ENCODE data around the gene AIF1.

The AIF1 gene

GRCh38 chr6:31620586-31621319 lies 5.7 kb downstream of the AIF1 start, which contains the start of gene PRRC2A:
PRRC2A (plus strand) TSS chr6:31620715; CDS start chr6:31622790, 2,075 bp downstream.
- in situ Hi-C loops (cut with MboI; ENCODE audit: low sequenced_read_pairs), result no loop called here

GRCh38 chr6:31621320-31621939 lies 6.4 kb downstream of the AIF1 start:
- in situ Hi-C loops (cut with MboI; ENCODE audit: low sequenced_read_pairs), result no loop called here

DNA sequence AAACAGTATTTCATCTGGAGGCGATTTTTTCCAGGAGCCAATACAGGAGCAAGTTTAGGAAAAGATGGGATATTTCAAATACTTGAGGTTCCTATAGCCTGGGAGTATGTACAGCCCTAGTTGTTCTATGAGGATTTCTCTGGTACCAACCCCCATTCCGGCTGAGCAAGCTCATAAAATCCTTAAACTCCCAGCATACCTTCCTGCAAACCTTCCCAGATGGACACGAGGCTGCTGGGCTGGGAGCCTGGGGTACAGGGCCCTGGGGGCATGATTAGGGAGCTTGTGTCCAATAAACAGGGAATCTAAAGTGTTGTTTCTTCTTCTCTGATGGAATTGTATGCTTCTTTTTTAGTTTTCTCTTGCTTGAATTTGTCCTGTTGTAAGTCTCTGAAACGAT lies 7.0 kb downstream of the AIF1 start:
- in situ Hi-C loops (cut with MboI; ENCODE audit: low sequenced_read_pairs), result no loop called here

DNA sequence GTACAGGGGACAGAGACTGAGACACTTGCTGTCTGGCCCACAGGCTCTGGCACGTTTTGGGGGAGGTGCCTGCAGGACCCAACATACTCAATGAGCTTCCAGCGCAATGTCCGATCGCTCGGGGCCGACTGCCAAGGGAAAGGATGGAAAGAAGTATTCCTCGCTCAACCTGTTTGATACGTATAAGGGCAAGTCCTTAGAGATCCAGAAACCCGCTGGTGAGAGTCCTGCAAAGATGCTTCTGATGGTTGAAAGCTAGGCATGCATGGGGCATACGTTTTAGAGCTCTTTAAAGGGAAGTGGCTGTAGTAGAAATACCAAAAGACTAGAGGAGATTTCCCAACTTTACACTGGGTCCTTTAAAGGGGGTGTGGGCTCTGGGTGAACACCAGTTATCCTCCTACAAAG lies 7.7 kb downstream of the AIF1 start:
- in situ Hi-C loops (cut with MboI; ENCODE audit: low sequenced_read_pairs), result no loop called here

- in situ Hi-C loops (cut with MboI; ENCODE audit: low sequenced_read_pairs), result no loop called here
Observed at GRCh38 chr6:31624070-31624469, 9.0 kb downstream of the AIF1 start.

- in situ Hi-C loops (cut with MboI; ENCODE audit: low sequenced_read_pairs), result no loop called here
Observed at GRCh38 chr6:31626952-31627351, 11.9 kb downstream of the AIF1 start.

DNA sequence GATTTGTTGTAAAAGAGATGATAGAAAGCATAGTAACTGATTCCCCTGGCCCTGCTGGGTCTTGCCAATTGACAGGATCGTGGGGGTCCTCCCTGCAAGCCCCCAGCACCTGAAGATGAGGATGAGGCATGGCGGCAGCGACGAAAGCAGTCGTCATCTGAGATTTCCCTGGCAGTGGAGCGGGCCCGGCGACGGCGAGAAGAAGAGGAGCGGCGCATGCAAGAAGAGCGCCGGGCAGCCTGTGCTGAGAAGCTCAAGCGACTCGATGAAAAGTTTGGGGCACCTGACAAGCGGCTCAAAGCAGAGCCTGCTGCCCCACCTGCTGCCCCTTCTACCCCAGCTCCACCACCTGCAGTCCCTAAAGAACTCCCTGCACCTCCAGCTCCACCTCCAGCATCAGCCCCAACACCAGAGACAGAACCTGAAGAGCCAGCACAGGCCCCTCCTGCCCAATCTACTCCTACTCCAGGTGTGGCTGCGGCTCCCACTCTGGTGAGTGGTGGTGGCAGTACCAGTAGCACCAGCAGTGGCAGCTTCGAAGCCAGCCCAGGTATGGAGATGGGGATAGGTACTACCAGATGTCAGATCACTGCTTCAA lies 12.8 kb downstream of the AIF1 start:
- in situ Hi-C loops (cut with MboI; ENCODE audit: low sequenced_read_pairs), result no loop called here

DNA sequence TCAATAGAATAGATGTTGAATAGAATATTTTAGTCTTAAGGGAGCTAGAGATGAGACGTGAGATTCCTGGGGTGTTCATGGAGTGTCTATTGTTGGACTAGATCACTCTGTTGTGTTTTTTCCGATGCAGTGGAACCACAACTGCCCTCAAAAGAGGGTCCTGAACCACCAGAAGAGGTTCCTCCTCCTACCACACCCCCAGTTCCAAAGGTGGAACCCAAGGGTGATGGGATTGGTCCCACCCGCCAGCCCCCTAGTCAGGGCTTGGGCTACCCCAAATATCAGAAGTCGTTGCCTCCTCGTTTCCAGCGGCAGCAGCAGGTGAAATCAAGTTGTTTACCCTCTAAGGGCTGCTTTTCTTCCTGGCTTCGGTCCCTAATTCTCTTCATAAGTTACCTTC lies 14.0 kb downstream of the AIF1 start:
- in situ Hi-C loops (cut with MboI; ENCODE audit: low sequenced_read_pairs), result no loop called here

GRCh38 chr6:31630177-31630934 lies 15.3 kb downstream of the AIF1 start:
- in situ Hi-C loops (cut with MboI; ENCODE audit: low sequenced_read_pairs), result no loop called here

DNA sequence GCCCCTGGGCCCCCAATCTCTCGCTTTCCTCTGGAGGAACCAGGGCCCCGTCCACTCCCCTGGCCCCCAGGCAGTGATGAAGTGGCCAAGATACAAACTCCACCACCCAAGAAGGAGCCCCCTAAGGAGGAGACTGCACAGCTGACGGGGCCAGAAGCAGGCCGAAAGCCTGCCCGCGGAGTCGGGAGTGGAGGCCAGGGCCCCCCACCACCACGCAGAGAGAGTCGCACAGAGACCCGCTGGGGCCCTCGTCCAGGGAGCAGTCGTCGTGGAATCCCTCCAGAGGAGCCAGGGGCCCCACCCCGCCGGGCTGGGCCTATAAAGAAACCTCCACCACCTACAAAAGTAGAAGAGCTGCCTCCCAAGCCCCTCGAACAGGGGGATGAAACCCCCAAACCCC lies 16.2 kb downstream of the AIF1 start:
- in situ Hi-C loops (cut with MboI; ENCODE audit: low sequenced_read_pairs), result no loop called here

GRCh38 chr6:31631681-31632278 lies 16.7 kb downstream of the AIF1 start:
- in situ Hi-C loops (cut with MboI; ENCODE audit: low sequenced_read_pairs), result no loop called here

- in situ Hi-C loops (cut with MboI; ENCODE audit: low sequenced_read_pairs), result no loop called here
Observed at GRCh38 chr6:31632279-31632946, 17.4 kb downstream of the AIF1 start.

GRCh38 chr6:31633447-31633846 lies 18.4 kb downstream of the AIF1 start:
- in situ Hi-C loops (cut with MboI; ENCODE audit: low sequenced_read_pairs), result no loop called here

DNA sequence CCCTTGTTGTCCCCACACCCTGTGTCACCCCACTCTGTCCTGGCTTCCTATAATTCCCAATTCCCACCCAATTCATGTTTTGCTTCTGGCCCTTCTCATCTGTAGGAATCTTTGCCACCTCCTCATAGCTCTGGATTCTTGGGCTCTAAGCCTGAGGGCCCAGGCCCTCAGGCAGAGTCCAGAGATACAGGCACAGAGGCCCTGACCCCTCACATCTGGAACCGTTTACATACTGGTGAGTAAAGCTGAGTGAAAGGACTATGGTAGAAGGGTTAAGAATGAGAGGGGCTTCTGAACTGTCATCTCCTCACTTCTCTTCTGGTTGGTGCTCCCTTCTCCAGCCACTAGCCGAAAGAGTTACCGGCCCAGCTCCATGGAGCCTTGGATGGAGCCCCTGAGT lies 19.1 kb downstream of the AIF1 start:
- in situ Hi-C loops (cut with MboI; ENCODE audit: low sequenced_read_pairs), result no loop called here

GRCh38 chr6:31634969-31635575 lies 20.0 kb downstream of the AIF1 start:
- in situ Hi-C loops (cut with MboI; ENCODE audit: low sequenced_read_pairs), result no loop called here

GRCh38 chr6:31636698-31637596 lies 21.9 kb downstream of the AIF1 start:
- in situ Hi-C loops (cut with MboI; ENCODE audit: low sequenced_read_pairs), result no loop called here

- in situ Hi-C loops (cut with MboI; ENCODE audit: low sequenced_read_pairs), result no loop called here
Observed at GRCh38 chr6:31639043-31639442, 24.0 kb downstream of the AIF1 start.

DNA sequence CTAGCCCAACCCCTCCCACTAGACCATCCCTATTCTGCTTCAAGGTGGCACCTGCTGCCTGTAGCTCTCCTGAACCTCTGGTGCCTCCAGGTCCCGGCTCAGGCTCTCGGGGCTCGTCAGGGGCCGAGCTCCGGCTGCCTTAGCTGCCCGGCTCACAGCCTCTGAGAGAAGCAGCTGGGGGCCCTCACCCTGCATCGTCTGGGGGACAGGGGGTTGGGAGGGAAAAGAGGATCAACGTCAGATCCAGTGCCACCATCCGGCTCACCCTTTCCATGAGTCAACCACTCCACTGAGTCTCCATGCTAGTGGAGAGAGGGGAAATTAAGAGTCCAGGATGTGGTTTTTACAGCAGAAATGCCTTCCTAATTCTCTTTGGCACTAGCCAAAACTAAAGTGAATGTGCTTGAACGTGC lies 24.4 kb downstream of the AIF1 start:
- in situ Hi-C loops (cut with MboI; ENCODE audit: low sequenced_read_pairs), result no loop called here

DNA sequence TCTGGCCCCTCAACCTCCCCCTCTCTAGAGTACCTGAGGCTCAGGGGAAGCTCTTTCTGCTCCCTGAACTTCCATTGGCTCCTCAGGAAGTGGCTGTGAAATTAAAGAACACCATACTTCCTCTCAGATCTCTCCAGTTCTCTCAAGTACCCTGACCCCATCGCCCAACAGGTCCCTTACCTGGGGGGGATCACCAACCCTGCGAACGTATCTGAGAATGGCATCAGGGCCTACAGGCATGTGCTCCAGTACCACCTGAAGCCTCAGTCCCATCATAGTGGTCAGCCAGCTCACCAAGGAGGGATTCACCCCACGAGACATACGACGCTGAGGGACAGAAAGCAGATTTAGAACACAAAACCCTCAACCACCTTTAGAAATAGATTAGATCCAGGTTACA lies 25.6 kb downstream of the AIF1 start:
- in situ Hi-C loops (cut with MboI; ENCODE audit: low sequenced_read_pairs), result no loop called here

Measured in HL-60/S4 treated with retinoic acid at 250 ng/mL for 4 days and 3 days (cell line).